Stimulated activated CD8-positive, alpha-beta memory T cell treated with anti-CD3 and anti-CD28 coated beads, Interleukin-15, amount 100 ng/mL, for 4 hours (primary cell): Measurements from ENCODE around the gene THRB.

Experiments used
- DNase-seq, 2 donors: peaks; one replicate each; pipeline ENCODE4 v3.0.0-alpha.2; 2020; ENCODE audit warnings: low read depth in 2 of 2

The THRB gene

GRCh38 chr3:24494618-24495325 is at the start of gene THRB:
TSS of gene THRB (minus strand) at chr3:24494850.
- no peak for DNase-seq

- DNase-seq = no peak
These were observed 47.3 kb upstream of the THRB start for GRCh38 chr3:24541935-24542334.

GRCh38 chr3:24540821-24541220 is 46.2 kb upstream of the THRB start:
- no peak for DNase-seq

GRCh38 chr3:24539699-24540098 is 45.0 kb upstream of the THRB start:
- no peak for DNase-seq

GRCh38 chr3:24538891-24539290 is 44.2 kb upstream of the THRB start:
- no peak for DNase-seq

- DNase-seq = no peak
These were observed 39.0 kb upstream of the THRB start for GRCh38 chr3:24533561-24534193.

GRCh38 chr3:24530471-24530870 is 35.8 kb upstream of the THRB start:
- no peak for DNase-seq

GRCh38 chr3:24529210-24529609 is 34.6 kb upstream of the THRB start:
- DNase-seq = no peak

GRCh38 chr3:24526640-24527212 is 32.1 kb upstream of the THRB start:
- DNase-seq = no peak

- no peak for DNase-seq
These were observed 30.9 kb upstream of the THRB start for GRCh38 chr3:24525557-24525956.

GRCh38 chr3:24525022-24525421 is 30.4 kb upstream of the THRB start:
- no peak for DNase-seq

GRCh38 chr3:24523988-24524727 is 29.5 kb upstream of the THRB start:
- no peak for DNase-seq

GRCh38 chr3:24523215-24523614 is 28.6 kb upstream of the THRB start:
- no peak for DNase-seq

- no peak for DNase-seq
These were observed 27.5 kb upstream of the THRB start for GRCh38 chr3:24522146-24522579.

- DNase-seq = no peak
These were observed 26.9 kb upstream of the THRB start for GRCh38 chr3:24521420-24522145.

GRCh38 chr3:24520976-24521419 is 26.3 kb upstream of the THRB start:
- DNase-seq = no peak

GRCh38 chr3:24520101-24520495 is 25.4 kb upstream of the THRB start:
- no peak for DNase-seq

GRCh38 chr3:24519368-24520100 is 24.9 kb upstream of the THRB start:
- DNase-seq = no peak

GRCh38 chr3:24518990-24519367 is 24.3 kb upstream of the THRB start:
- no peak for DNase-seq

- DNase-seq = no peak
These were observed 19.5 kb upstream of the THRB start for GRCh38 chr3:24514119-24514518.

GRCh38 chr3:24513463-24513862 is 18.8 kb upstream of the THRB start:
- no peak for DNase-seq
